CD4-positive, alpha-beta T cell treated with Interleukin-10 for 1 hour (primary cell): ENCODE measurements around the gene GRK4.
"Not testable (repeated sequence)": the region's sequence is repeated elsewhere in the genome, so short reads cannot be mapped to it uniquely, and the experiment has no call there.

Experiments
- DNase-seq: peaks from one replicate; pipeline ENCODE4 v3.0.0-alpha.2; 2020

The GRK4 gene

DNA sequence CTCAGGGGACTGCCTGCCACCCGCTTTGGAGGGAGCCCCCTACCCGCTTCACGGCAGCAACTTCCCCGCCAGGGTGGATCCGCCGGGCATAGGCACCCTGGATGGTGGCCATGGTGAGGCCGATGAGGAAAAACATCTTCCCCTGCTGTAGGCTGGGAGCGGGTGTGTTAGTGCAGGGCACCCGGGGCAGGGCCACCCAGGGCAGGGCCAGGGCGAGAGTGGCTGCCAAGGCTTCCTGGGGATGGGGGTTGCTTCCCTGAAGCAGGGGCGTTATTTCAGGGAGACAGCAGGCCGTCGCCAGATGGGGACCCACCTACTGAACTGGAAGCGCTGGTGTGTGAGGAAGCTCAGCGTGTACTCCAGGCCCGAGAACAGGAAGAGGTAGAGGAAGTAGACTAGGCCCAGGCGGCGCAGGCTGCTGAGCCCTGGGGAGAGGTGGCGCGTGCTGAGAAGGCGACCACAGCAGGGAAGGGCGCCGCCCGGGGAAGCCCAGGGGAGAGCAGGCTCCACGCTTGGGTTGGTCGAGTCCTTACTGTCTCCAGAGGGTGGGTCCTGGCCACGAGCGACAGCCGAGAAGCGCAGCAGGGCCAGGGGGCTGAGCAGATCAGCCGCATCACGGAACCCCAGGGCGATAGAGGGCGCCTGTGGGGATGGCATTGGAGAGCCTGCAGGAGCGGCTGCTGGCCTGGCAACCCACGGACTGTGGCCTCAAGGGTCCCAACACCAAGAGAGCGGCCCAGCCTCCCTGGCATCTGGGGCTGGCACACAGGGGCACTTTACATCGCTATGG is 31.7 kb upstream of the GRK4 start:
- peak; percentile 74 for DNase-seq

DNA sequence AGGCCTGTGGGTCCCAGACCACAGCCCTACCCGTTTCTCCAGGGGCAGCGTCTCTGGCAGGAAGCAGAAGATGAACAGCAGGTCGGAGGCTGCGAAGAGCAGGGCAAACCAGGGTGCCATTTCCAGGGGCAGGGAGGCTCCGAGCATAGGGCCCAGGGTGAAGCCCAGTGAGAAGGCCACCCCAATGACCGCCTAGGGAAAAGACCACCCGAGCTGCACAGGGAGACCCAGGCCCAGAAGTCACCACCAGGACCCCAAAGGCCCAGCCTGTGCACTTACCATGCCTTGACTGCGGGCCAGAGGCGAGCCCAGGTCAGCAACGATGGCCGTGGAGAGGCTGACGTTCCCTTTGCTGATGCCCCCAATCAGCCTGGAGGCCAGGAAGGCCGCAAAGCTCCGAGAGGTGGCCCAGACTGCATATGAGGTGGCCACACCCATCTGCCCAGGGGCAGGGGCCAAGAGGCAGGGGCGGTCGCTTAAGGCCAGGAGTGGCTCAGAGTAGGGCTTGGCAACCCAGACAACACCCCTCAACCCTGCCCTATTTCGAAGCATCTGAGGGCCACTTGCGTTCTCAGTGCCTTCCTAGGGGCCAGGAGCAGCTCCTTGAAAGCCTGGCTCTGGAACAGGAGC is 30.9 kb upstream of the GRK4 start:
- DNase-seq = peak; percentile 18

GRCh38 chr4:2932951-2933565 is 30.3 kb upstream of the GRK4 start:
- peak; percentile 44 for DNase-seq

- no peak for DNase-seq
These were observed 29.8 kb upstream of the GRK4 start for GRCh38 chr4:2933566-2934076.

GRCh38 chr4:2934077-2934812 is 29.1 kb upstream of the GRK4 start:
- DNase-seq = peak; percentile 50

DNA sequence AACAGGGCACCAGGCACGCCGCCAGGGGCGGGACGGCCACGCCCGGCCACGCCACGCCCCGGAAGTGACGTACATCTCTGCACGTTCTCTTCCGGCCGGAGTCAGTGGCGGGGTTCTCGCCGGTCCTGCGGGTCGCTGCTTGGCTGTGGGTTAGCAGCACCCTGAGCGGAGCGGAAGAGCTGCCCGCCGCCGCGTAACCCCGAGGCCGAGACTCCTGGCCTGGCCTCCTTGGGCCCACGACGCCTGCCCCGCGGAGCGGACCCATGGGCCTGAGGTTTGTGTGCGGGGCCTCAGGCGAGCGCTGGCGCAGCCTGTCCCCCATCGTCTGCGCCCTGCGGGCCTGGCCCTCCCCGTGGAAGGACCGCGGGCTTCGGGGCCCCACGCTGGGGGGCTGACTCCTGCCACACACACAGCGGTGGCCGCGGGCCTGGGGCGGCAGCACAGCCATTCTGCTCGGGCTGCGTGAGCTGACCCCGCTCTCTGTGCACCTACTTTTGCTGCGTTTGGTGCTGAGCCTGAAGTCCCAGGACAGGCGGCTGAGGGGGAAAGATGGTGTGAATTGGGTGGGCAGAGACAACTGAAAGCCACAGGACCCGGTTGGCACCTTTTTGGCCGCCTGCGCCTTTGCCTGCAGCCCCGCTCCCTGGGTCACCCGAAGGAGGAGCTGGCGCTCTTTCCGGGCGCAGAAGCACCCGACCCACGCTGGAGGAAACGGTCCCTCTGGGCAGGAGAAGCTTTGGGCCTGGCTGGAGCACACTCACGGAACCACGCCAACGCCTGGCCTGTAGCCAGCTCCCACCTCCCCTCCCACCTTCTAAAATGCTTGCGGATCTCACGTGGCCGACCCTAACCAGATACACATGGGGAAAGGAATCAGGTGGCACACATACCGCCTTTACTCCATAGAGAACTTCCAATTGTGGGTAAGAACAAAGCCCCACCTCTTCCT is 28.3 kb upstream of the GRK4 start:
- peak; percentile 96 for DNase-seq

GRCh38 chr4:2935762-2936743 is 27.3 kb upstream of the GRK4 start:
- DNase-seq = peak; percentile 78

DNA sequence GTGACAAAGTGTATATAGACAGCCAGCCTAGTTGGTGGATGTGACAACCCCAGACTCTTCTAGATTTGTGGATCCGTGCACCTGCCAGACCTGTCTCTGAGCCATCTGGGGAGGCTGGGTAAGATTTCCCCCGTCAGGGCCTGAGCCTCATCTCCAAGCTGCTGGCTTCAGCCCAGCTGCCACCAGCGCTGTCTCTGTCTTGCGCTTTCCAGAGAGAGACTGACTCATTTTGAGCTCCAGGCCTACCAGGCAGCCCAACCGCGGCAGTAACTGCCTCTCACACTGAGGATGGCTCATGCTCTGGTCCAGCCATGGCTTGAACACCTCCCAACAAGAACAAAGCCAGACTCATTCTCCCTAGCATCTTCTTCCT is 26.6 kb upstream of the GRK4 start:
- peak; percentile 37 for DNase-seq

DNA sequence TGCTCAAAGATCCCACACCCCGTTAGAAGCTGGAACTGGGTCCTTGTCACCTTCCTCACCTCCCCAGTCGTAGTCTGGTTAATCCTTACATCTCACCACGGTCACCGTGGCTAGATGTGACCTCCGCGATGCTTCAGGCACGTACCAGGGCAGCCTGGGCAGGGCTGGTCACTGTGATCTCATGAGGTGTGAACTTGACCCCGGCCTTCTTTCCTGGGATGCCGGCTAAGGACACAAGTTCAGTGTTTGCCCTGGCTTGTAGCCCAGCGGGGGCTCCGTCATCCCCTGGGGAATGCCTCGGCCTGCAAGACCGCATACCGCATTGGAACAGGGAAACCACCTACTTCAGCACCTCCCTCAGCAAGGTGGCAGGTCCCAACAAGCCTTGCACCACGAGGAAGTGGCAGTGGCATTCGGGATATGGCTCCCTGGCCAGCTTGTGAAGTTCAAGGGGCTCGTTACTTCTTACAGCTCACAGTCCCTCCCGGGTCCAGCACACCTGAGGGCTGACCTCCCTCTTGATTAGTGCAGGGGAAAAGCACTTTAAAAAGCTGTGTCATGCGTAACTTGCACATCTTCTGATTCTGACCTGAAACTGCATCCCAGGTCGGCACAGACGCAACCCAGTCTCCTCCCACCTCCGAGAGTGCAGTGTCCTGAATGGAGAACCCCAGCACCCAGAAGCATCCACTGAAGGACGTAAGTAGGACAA is 26.1 kb upstream of the GRK4 start:
- peak; percentile 34 for DNase-seq

- DNase-seq = no peak
These were observed 25.4 kb upstream of the GRK4 start for GRCh38 chr4:2937986-2938385.

DNA sequence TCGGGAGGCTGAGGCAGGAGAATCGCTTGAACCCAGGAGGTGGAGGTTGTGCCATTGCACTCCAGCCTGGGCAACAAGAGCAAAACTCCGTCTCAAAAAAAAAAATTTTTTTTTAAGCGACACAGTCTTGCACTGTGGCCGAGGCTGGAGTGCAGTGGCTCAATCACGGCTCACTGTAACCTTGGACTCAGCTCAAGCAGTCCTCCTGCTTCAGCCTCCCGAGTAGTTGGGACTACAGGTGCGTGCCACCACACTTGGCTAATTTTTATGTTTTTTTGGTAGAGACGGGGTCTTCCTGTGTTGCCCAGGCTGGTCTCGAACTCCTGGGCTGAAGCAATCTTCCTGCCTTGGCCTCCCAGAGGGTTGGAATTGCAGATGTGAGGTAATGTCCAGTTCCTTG is 25.0 kb upstream of the GRK4 start:
- not testable (repeated sequence) for DNase-seq

DNA sequence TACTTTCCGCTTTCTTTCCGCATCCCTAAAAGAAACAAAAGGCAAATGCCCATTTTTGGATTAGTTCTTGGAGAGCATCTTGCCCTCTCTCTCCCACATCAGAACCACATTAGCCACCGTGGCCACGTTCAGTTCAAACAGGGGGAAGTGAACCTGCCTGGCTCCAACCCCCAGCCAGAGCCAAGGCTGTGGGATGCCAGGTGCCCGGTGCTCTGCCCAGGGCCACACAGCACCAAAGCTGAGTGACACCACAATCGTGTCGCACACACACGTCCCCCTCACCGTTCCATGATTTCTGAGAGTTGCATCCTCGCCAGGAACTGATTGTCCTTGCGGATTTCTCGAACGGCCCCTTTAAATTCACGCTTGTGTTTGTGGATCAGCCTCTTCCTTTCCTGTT is 24.5 kb upstream of the GRK4 start:
- DNase-seq = no peak

DNA sequence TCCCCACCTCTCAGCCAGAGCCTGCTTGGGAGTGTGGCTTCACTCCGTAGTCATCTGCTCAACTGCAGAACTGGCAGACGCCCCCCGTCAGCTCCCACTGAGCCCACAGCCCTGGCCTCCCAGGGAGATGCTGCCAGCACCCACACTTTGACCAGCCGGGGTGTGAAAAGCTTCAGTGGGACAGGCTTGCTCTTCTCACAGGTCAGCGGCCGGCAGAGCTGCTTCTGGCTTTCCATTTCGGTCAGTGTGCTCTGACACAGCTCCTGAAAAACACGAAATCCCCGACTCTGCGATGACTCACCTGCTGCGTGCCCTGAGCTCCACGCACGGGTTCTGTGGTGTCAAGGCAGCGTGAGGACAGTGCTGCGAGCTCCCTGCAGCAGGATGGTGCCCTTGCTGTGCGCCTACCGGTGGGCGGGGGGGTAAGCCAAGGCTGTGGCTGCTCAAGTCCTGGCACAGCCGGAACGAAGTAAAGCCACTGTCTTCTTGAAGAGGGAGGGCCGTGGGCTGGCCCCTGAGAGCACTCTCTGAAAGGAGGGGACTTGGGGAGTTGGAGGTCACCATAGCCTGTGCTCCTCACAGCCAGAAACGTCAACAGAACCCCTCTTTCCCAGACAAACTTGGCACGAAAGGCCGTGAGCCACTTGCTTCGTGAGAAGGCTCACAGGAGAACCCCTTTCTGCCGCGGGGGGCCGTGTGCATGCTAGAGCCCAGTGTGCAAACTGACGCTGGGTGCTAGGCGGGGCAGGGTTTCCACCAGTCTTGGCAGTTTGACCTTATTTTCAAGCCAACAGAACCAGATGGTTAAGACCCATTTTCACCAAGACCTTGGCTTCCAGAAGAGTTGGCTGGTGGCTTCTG is 23.8 kb upstream of the GRK4 start:
- no peak for DNase-seq

DNA sequence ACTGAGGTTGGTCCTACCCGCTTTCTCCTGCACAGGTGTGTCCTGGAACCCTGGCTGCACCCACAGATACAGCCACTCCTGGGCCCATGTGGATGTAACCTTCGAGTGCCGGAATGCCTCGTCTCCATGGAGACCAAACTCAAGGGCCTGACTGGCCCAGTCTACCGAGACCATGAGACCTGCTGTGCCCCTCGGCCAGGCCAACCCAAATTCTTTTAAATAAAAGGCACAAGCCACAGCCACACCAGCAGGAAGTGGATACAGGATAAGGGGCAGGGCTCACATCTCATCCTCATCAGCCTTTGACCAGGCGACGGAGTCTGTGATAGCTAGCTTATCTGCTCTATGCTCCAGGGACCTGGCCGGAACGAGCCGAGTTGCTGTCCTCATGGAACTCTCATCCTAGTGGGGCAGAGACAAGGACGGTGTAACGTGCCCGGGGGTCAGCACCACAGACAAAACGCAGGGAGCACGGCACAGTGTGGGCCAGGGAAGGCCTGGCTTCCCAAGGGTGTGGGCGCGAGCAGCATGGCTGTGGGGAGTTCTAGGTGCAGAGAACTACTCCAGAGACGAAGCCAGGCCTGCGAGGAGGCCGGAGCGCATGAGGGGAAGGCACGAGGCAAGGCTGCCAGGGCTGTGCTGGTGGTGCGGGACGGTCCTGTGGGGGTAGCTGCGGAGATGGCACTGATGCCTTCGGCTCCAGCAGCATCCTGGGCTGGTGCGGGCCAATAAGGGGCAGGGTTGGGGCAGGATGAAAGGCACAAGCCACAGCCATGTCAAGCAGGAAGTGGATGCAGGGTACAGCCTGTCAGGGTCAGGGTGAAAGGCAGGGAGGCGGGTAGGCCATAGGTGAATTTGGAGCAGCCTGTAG is 22.9 kb upstream of the GRK4 start:
- no peak for DNase-seq

DNA sequence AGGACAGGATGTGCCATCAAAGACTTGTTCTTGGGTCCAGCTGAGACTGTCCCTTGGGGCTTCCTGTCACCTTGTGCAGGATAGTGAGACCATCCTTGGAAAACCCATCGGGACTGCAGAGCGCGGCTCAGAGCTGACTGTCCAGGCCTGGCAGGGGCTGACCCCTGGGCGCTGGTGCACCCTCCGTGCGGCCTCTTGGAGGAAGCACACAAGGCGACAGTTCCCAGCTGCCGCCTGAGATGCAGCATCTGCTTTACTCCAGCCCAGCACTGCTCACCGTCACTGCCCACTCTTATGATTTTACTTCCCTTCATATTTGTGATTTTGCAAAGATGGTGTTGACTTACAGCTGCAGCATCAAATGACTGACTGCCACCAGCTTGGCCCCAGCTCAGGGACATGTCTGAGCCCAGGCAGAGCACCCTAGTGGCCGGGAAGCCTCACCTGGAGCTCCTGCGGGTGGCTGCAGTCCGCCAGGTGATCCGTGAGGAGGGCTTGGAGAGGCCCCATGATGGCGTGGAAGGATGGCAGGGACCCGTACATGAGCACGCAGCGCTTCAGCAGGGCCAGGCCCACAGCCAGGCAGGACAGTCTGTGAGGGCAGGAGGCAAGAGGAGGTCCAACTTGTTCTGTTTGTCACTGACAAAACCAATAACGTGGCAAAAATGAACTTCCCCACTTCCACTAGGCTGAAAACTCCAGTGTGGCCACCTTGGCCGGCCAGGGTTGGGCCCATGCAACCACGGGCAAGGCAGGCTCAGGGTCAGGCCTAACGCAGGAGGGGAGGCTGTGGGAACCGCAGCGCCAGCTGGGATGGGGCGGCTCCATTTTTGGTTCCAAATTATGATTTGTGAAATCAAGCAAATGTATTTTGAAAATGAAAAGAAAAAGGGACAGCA is 22.0 kb upstream of the GRK4 start:
- no peak for DNase-seq

- peak; percentile 41 for DNase-seq
These were observed 21.3 kb upstream of the GRK4 start for GRCh38 chr4:2942037-2942531.
